Activated CD8-positive, alpha-beta T cell treated with anti-CD3 and anti-CD28 coated beads for 36 hours (primary cell): ENCODE measurements around the gene NEDD4. TPM values are rescaled to one million over a fixed set of nuclear protein-coding genes. Genes with fewer than 3 reads are reported as not detected.
"Not testable (repeated sequence)": the region's sequence is repeated elsewhere in the genome, so short reads cannot be mapped to it uniquely, and the experiment has no call there.

Source experiments
- ATAC-seq: fragments of 200-7000 bp; cut with Tn5 transposase; one replicate; pipeline ENCODE4 v1.10.0; 2021; ENCODE audit warnings: mild to moderate bottlenecking, moderate library complexity
- CTCF ChIA-PET: fragments of 350-600 bp; sonication (Branson Sonifier 250); formaldehyde crosslinking; loops from one replicate; lab custom pipeline; 2021; ENCODE audit warnings: antibody characterized with exemption; lab: Charles Lee
- POLR2A ChIA-PET: fragments of 350-600 bp; sonication (Branson Sonifier 250); formaldehyde crosslinking; loops from one replicate; lab custom pipeline; 2021; ENCODE audit warnings: antibody characterized with exemption; lab: Charles Lee
- DNase-seq: peaks from one replicate; pipeline ENCODE4 v3.0.0-alpha.2; 2020
- H3K27ac Mint-ChIP-seq: one replicate; pipeline ENCODE4 v1.8.0; 2021; ENCODE audit warnings: mild to moderate bottlenecking, mixed read lengths
- H3K27me3 Mint-ChIP-seq: one replicate; pipeline ENCODE4 v1.8.0; 2021; ENCODE audit warnings: mixed read lengths
- H3K36me3 Mint-ChIP-seq: one replicate; pipeline ENCODE4 v1.8.0; 2021; ENCODE audit warnings: low read depth, mixed read lengths
- H3K4me1 Mint-ChIP-seq: one replicate; pipeline ENCODE4 v1.8.0; 2021; ENCODE audit warnings: low read depth, mixed read lengths
- H3K4me3 Mint-ChIP-seq: one replicate; pipeline ENCODE4 v1.8.0; 2021; ENCODE audit warnings: mild to moderate bottlenecking, moderate library complexity, mixed read lengths
- H3K9me3 Mint-ChIP-seq: one replicate; pipeline ENCODE4 v1.8.0; 2021; ENCODE audit warnings: mixed read lengths
- intact Hi-C: fragments of 100-400 bp; cut with micrococcal nuclease; formaldehyde crosslinking; loops from one replicate; pipeline ENCODE4 v1.10.0; 2022
- total RNA-seq, 2 experiments: library from RNA; stranded (reverse); gene quantifications; one replicate each; pipeline ENCODE4 v1.2.3, GENCODE V29; 2021
- TF ChIP-seq, protein P1 (sequence below): fragments of 200-600 bp; IDR thresholded peaks from one replicate; pipeline ENCODE4 v1.8.0; 2022; ENCODE audit warnings: antibody characterized with exemption, mild to moderate bottlenecking

NEDD4 gene
- total RNA-seq, 2 experiments from 2014 or later: 10.4 to 11.8 TPM

- DNase-seq: no peak
- POLR2A ChIA-PET: no interaction called here
- no peak for ATAC-seq
- Mint-ChIP-seq H3K4me1 (no peaks in the 10 kb centered on the region), H3K27me3 (no peaks in the 10 kb centered on the region), H3K4me3 (no peak overlapping the region), H3K27ac (no peak overlapping the region), H3K9me3 (peaks cover 2% of the 10 kb centered on the region), H3K36me3 (peaks cover 4% of the 10 kb centered on the region)
- intact Hi-C loops: no loop called here
- CTCF ChIA-PET: no interaction called here
- TF ChIP-seq, protein P1, sequence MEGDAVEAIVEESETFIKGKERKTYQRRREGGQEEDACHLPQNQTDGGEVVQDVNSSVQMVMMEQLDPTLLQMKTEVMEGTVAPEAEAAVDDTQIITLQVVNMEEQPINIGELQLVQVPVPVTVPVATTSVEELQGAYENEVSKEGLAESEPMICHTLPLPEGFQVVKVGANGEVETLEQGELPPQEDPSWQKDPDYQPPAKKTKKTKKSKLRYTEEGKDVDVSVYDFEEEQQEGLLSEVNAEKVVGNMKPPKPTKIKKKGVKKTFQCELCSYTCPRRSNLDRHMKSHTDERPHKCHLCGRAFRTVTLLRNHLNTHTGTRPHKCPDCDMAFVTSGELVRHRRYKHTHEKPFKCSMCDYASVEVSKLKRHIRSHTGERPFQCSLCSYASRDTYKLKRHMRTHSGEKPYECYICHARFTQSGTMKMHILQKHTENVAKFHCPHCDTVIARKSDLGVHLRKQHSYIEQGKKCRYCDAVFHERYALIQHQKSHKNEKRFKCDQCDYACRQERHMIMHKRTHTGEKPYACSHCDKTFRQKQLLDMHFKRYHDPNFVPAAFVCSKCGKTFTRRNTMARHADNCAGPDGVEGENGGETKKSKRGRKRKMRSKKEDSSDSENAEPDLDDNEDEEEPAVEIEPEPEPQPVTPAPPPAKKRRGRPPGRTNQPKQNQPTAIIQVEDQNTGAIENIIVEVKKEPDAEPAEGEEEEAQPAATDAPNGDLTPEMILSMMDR: no peak
Measured at GRCh38 chr15:55959744-55960447, 33.5 kb downstream of the NEDD4 start.

GRCh38 chr15:55958349-55958748 lies 35.1 kb downstream of the NEDD4 start:
- ChIA-PET CTCF (no interaction called here), POLR2A (no interaction called here)
- intact Hi-C loops: no loop called here
- H3K4me3 Mint-ChIP-seq: no peak overlapping the region
- DNase-seq (no peak), ATAC-seq (no peak)
- H3K27ac Mint-ChIP-seq: no peak overlapping the region
- H3K4me1 Mint-ChIP-seq: no peaks in the 10 kb centered on the region
- H3K9me3 Mint-ChIP-seq: peaks cover 2% of the 10 kb centered on the region
- TF ChIP-seq, protein P1: no peak
- peaks cover 2% of the 10 kb centered on the region for H3K36me3 Mint-ChIP-seq
- H3K27me3 Mint-ChIP-seq: no peaks in the 10 kb centered on the region

GRCh38 chr15:55954862-55955605 lies 38.4 kb downstream of the NEDD4 start:
- no peak for ATAC-seq
- Mint-ChIP-seq H3K27me3 (no peaks in the 10 kb centered on the region), H3K36me3 (peaks cover 4% of the 10 kb centered on the region), H3K9me3 (peaks cover 2% of the 10 kb centered on the region), H3K4me3 (no peak overlapping the region), H3K4me1 (no peaks in the 10 kb centered on the region), H3K27ac (no peak overlapping the region)
- ChIA-PET CTCF (no interaction called here), POLR2A (no interaction called here)
- no peak for DNase-seq
- TF ChIP-seq, protein P1: no peak
- intact Hi-C loops: no loop called here

- H3K27me3 Mint-ChIP-seq, H3K9me3 Mint-ChIP-seq, H3K4me1 Mint-ChIP-seq, DNase-seq, intact Hi-C loops, POLR2A ChIA-PET, H3K27ac Mint-ChIP-seq, ATAC-seq, CTCF ChIA-PET, H3K36me3 Mint-ChIP-seq, H3K4me3 Mint-ChIP-seq: not testable (repeated sequence)
Measured at GRCh38 chr15:55952501-55953274, 40.7 kb downstream of the NEDD4 start.

- H3K9me3 Mint-ChIP-seq, intact Hi-C loops, CTCF ChIA-PET, ATAC-seq, H3K4me3 Mint-ChIP-seq, POLR2A ChIA-PET, H3K27me3 Mint-ChIP-seq, H3K27ac Mint-ChIP-seq, DNase-seq, H3K4me1 Mint-ChIP-seq: not testable (repeated sequence)
- peaks cover 18% of the 10 kb centered on the region for H3K36me3 Mint-ChIP-seq
Measured at GRCh38 chr15:55944606-55945005, 48.8 kb downstream of the NEDD4 start.
